Measurements from ENCODE around the gene TNXB.

DNA sequence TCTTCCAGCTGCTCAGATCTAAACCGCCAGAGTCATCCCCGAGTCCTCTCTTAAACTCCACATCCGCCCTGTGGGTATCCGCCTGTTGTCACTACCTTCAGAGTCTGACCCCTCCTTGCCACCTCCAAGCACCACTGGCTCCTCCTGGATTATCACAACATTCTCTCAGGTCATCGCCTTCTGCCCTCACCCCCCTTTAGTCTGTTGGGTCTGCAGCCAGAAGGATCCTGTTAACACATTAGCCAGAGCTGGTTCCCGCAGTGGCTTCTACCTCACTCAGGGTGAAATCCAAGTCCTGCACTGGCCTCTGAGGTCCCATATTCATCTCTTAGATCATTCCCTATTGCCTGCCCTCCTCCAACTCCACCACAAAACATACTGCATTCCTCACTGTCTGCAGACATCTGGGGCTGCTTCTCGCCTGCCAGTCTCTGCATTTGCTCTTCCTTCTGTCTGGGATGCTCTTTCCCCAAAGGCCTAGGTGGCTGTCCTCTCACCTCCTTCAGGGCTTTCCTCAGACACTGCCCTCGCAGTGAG lies 34.1 kb downstream of the TNXB start:
- TF ChIP-seq POLR2AphosphoS5 (IDR thresholded peaks at IDR 0.05) (no peak), POLR2A (IDR thresholded peaks at IDR 0.05) (no peak), CTCF (IDR thresholded peaks at IDR 0.05) (no peak)
